GM12875 (cell line): Measurements from ENCODE around the gene SUN1.

Experiments
- H3K4me3 ChIP-seq: one replicate; pipeline ENCODE4 v1.5.1; 2011; ENCODE audit warnings: low read depth, low read length, control low read depth
- TF ChIP-seq, protein P1 (sequence below): IDR thresholded peaks from 2 replicates; pipeline ENCODE4 v1.5.1; 2011; ENCODE audit warnings: low read depth, mild to moderate bottlenecking, control low read depth, inconsistent platforms, low read length, moderate library complexity, borderline replicate concordance; ENCODE audit not compliant: insufficient read depth

Gene SUN1

GRCh38 chr7:890868-891267 lies 58.6 kb downstream of the SUN1 start:
- TF ChIP-seq, protein P1, sequence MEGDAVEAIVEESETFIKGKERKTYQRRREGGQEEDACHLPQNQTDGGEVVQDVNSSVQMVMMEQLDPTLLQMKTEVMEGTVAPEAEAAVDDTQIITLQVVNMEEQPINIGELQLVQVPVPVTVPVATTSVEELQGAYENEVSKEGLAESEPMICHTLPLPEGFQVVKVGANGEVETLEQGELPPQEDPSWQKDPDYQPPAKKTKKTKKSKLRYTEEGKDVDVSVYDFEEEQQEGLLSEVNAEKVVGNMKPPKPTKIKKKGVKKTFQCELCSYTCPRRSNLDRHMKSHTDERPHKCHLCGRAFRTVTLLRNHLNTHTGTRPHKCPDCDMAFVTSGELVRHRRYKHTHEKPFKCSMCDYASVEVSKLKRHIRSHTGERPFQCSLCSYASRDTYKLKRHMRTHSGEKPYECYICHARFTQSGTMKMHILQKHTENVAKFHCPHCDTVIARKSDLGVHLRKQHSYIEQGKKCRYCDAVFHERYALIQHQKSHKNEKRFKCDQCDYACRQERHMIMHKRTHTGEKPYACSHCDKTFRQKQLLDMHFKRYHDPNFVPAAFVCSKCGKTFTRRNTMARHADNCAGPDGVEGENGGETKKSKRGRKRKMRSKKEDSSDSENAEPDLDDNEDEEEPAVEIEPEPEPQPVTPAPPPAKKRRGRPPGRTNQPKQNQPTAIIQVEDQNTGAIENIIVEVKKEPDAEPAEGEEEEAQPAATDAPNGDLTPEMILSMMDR, result no peak
- no peak overlapping the region for H3K4me3 ChIP-seq

DNA sequence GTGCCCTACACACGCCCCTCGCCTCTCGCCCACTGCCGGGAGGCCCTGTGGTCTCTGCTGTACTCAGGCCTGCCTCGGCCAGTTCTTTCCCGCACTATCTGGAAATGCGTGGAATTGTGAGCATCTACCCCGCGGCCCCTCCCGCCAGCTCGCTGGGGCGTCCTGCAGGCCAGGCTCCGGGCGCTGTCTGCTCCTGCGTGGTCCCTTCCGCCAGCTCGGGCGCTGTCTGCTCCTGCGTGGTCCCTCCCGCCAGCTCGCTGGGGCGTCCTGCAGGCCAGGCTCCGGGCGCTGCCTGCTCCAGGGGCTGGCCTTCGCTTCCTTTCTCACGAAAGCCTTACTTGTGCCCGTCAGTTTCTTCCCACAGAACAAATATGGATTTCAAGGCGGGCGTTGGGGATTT lies 59.0 kb downstream of the SUN1 start:
- TF ChIP-seq, protein P1, result no peak
- H3K4me3 ChIP-seq, result no peak overlapping the region

- H3K4me3 ChIP-seq, result no peak overlapping the region
- TF ChIP-seq, protein P1, result no peak
These were observed 59.5 kb downstream of the SUN1 start for GRCh38 chr7:891805-892204.

- TF ChIP-seq, protein P1, result no peak
- no peak overlapping the region for H3K4me3 ChIP-seq
These were observed 60.6 kb downstream of the SUN1 start for GRCh38 chr7:892648-893593.

DNA sequence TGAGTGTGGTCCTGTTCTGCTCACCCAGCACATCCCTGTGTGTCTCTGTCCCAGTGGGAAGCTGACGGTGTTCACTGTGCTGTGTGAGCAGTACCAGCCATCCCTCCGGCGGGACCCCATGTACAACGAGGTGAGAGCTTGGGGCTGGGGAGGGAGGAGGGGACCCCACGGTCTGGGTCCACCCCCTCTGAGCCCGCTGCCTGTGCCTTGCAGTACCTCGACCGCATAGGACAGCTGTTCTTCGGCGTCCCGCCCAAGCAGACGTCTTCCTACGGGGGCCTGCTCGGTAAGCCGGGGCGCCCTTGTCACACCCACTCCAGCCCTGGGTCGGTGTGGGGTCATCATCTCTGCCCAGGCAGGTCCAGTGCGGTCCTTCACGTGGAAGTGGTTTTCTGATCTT lies 61.4 kb downstream of the SUN1 start:
- no peak overlapping the region for H3K4me3 ChIP-seq
- TF ChIP-seq, protein P1, result no peak

DNA sequence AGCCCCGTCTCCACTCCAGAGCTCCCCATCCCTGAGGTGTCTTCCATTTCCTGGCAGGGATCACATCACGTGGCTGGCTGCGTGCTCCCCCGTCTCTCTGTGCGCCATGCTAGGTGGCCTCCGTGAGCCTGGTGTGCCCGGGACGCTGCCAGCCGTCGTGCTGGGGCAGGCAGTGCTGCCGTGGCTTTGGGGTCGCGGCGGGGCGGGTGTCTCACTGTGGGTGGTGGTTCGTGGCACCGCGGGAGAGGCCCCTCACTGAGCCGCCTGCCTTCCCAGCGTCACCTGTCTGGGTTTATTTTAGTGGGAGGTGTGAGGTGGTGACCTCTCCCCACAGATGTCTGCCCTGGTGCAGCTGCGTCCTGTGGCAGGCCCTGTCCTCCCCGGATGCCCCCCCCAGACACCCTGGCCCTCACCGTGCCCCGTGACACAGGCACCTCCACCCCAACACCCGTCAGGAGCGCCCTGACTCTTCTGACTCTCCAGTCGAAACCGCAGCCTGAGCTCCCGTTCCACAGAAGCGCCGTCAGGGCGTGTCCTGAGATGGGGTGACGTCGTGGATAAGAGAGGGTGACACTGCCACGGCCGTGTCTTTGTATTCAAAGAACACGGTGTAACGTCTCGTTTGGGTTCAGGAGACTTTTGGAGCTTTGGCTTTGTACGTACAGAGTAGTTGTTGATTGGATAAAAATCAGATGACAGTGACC lies 62.0 kb downstream of the SUN1 start:
- TF ChIP-seq, protein P1, result no peak
- no peak overlapping the region for H3K4me3 ChIP-seq
